ENCODE results near the gene WNT9A. TPM values are rescaled to one million over a fixed set of nuclear protein-coding genes. Genes with fewer than 3 reads are reported as not detected.

WNT9A gene
- total RNA-seq, 1 donor from 2014 or later = 13.8 TPM

DNA sequence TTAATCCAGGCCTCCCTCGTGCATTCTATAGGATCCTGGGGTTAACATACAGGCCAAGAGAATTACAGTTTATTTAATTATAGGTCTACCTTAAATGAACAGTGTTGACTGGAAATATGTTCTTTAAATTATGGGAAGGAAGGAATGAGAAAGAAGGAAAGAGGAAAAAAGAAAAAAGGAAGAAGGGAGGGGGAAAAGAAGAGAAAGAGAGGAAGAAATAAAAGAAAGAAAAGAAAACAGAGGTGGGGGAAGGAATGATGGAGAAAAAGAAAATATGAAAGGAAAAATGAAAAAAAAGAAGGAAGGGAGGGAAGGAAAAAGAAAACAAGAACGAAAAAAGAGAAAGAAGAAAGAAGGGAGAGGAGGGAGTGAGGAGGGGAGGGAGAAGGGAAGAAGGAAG lies 38.5 kb downstream of the WNT9A start:
- Mint-ChIP-seq H3K4me1 (ENCODE audit: low read depth, unreplicated experiment) (peaks cover 27% of the 10 kb centered on the region), H3K27ac (ENCODE audit: unreplicated experiment) (no peak overlapping the region), H3K9me3 (ENCODE audit: unreplicated experiment) (peaks cover 8% of the 10 kb centered on the region), H3K27me3 (ENCODE audit: unreplicated experiment) (peaks cover 6% of the 10 kb centered on the region), H3K4me3 (ENCODE audit: unreplicated experiment) (no peak overlapping the region), H3K36me3 (ENCODE audit: unreplicated experiment) (no peaks in the 10 kb centered on the region)
- TF ChIP-seq, protein P1, sequence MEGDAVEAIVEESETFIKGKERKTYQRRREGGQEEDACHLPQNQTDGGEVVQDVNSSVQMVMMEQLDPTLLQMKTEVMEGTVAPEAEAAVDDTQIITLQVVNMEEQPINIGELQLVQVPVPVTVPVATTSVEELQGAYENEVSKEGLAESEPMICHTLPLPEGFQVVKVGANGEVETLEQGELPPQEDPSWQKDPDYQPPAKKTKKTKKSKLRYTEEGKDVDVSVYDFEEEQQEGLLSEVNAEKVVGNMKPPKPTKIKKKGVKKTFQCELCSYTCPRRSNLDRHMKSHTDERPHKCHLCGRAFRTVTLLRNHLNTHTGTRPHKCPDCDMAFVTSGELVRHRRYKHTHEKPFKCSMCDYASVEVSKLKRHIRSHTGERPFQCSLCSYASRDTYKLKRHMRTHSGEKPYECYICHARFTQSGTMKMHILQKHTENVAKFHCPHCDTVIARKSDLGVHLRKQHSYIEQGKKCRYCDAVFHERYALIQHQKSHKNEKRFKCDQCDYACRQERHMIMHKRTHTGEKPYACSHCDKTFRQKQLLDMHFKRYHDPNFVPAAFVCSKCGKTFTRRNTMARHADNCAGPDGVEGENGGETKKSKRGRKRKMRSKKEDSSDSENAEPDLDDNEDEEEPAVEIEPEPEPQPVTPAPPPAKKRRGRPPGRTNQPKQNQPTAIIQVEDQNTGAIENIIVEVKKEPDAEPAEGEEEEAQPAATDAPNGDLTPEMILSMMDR (IDR thresholded peaks at IDR 0.05; ENCODE audit: partially characterized antibody, unreplicated experiment) = no peak
- no peak for DNase-seq

DNA sequence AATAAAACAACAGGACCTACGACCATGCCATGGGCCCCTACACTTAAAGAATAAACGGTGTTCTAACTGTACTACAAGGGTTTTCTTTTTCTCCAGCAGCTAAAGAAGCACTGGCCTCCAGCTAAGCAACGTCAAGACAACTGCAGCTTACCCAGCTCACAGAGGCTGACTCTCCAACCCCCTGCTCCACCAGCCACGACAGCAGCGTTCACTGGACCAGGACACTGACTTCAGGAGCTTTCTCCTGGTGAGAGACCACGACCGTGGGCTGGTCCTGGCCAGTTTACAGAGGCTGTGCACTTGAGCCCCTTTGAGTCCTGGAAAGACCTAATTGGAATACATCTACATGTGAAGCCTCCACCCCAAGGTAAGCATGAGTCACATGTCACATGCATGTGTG lies 39.4 kb downstream of the WNT9A start:
- no peak overlapping the region for H3K27ac Mint-ChIP-seq (ENCODE audit: unreplicated experiment)
- TF ChIP-seq, protein P1 (IDR thresholded peaks at IDR 0.05; ENCODE audit: partially characterized antibody, unreplicated experiment) = no peak
- peaks cover 26% of the 10 kb centered on the region for H3K4me1 Mint-ChIP-seq (ENCODE audit: low read depth, unreplicated experiment)
- no peaks in the 10 kb centered on the region for H3K36me3 Mint-ChIP-seq (ENCODE audit: unreplicated experiment)
- H3K27me3 Mint-ChIP-seq (ENCODE audit: unreplicated experiment) = peaks cover 6% of the 10 kb centered on the region
- no peak overlapping the region for H3K4me3 Mint-ChIP-seq (ENCODE audit: unreplicated experiment)
- peaks cover 8% of the 10 kb centered on the region for H3K9me3 Mint-ChIP-seq (ENCODE audit: unreplicated experiment)
- DNase-seq = no peak

DNA sequence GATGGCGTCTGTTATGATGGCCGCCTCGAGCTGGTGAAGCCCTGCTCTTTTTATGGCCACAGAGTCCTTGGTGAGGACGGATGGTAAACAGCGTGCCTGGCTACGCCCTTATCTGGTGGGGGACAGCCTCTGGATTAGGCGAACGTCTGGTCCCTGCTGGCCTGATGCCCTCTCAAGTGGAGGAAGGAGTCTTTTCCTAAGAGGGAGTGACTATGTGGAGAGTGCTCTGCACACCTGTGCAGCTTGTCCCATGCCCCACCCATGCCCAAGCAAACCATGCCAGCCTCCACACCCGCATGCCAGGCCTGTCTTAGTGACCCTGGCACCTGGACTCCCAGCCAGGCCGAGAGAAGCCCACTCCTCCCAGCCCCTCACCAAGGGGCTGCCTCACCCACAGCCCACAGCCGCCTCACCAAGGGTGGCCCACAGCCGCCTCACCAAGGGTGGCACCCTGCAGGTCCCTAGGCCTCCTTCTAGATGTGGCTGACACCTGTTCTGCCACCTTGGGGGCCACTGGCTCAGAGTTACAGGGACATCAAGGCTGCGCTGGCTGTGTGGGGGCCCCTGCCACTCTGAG lies 40.2 kb downstream of the WNT9A start:
- H3K36me3 Mint-ChIP-seq (ENCODE audit: unreplicated experiment) = no peaks in the 10 kb centered on the region
- no peak overlapping the region for H3K4me3 Mint-ChIP-seq (ENCODE audit: unreplicated experiment)
- TF ChIP-seq, protein P1 (IDR thresholded peaks at IDR 0.05; ENCODE audit: partially characterized antibody, unreplicated experiment) = no peak
- peaks cover 5% of the 10 kb centered on the region for H3K27me3 Mint-ChIP-seq (ENCODE audit: unreplicated experiment)
- H3K9me3 Mint-ChIP-seq (ENCODE audit: unreplicated experiment) = peaks cover 6% of the 10 kb centered on the region
- no peak overlapping the region for H3K27ac Mint-ChIP-seq (ENCODE audit: unreplicated experiment)
- DNase-seq = no peak
- H3K4me1 Mint-ChIP-seq (ENCODE audit: low read depth, unreplicated experiment) = peaks cover 17% of the 10 kb centered on the region

GRCh38 chr1:227906550-227907071 lies 41.1 kb downstream of the WNT9A start:
- peaks cover 5% of the 10 kb centered on the region for H3K9me3 Mint-ChIP-seq (ENCODE audit: unreplicated experiment)

More at GRCh38 chr1:227906550-227907071, 41.1 kb downstream of the WNT9A start:
- H3K4me1 Mint-ChIP-seq (ENCODE audit: low read depth, unreplicated experiment) = peaks cover 18% of the 10 kb centered on the region
- no peak overlapping the region for H3K4me3 Mint-ChIP-seq (ENCODE audit: unreplicated experiment)
- no peak for DNase-seq
- no peak overlapping the region for H3K27ac Mint-ChIP-seq (ENCODE audit: unreplicated experiment)
- peaks cover 4% of the 10 kb centered on the region for H3K27me3 Mint-ChIP-seq (ENCODE audit: unreplicated experiment)
- TF ChIP-seq, protein P1 (IDR thresholded peaks at IDR 0.05; ENCODE audit: partially characterized antibody, unreplicated experiment) = no peak
- no peaks in the 10 kb centered on the region for H3K36me3 Mint-ChIP-seq (ENCODE audit: unreplicated experiment)

Data from glutamatergic neuron (in vitro differentiated cells).